IMR-90 (cell line): ENCODE data around the gene DNPH1. TPM values are rescaled to one million over a fixed set of nuclear protein-coding genes. Genes with fewer than 3 reads are reported as not detected.

Experiments
- ATAC-seq: fragments of 200-7000 bp; cut with Tn5 transposase; 2 replicates; pipeline ENCODE4 v1.9.1; 2020; ENCODE audit warnings: low read depth, mild to moderate bottlenecking, moderate library complexity
- BruUV-seq: library from RNA; stranded (reverse); fragments of 400-500 nt; replicated peaks from 2 replicates; lab custom pipeline; 2021; lab: Mats Ljungman, UMichigan
- CTCF ChIA-PET: fragments of 300-600 bp; formaldehyde crosslinking; extraction: SDS; loops from one replicate; lab custom pipeline; 2021; ENCODE audit warnings: antibody characterized with exemption; lab: Yijun Ruan, JAX
- POLR2A ChIA-PET: fragments of 300-600 bp; sonication (Branson Sonifier 250); formaldehyde crosslinking; loops from one replicate; lab custom pipeline; 2022; ENCODE audit warnings: antibody characterized with exemption; ENCODE audit not compliant: unreplicated experiment; lab: Charles Lee
- DNase-seq: peaks from one replicate; pipeline ENCODE4 v3.0.0; 2013
- H2AFZ ChIP-seq: replicated peaks from 2 replicates; pipeline ENCODE3; 2013; ENCODE audit warnings: low read length, mild to moderate bottlenecking; ENCODE audit not compliant: poor library complexity
- H2AK5ac ChIP-seq: 2 replicates; pipeline ENCODE4 v1.6.1; 2013; ENCODE audit warnings: low read depth, low read length, inconsistent platforms
- H2AK9ac ChIP-seq: replicated peaks from 2 replicates; pipeline ENCODE3; 2013; ENCODE audit warnings: mild to moderate bottlenecking, low read depth, low read length, moderate library complexity; ENCODE audit not compliant: poor library complexity
- H2BK120ac ChIP-seq: 2 replicates; pipeline ENCODE4 v1.6.1; 2013; ENCODE audit warnings: low read depth, low read length, inconsistent platforms
- H2BK15ac ChIP-seq: 3 replicates; pipeline ENCODE4 v1.6.1; 2013; ENCODE audit warnings: low read depth, low read length, inconsistent platforms
- H2BK20ac ChIP-seq: 2 replicates; pipeline ENCODE4 v1.6.1; 2013; ENCODE audit warnings: low read depth, mild to moderate bottlenecking, inconsistent platforms, low read length, moderate library complexity
- H2BK5ac ChIP-seq: 2 replicates; pipeline ENCODE4 v1.6.1; 2013; ENCODE audit warnings: mild to moderate bottlenecking, low read depth, low read length, inconsistent platforms; ENCODE audit not compliant: poor library complexity, severe bottlenecking
- H3K14ac ChIP-seq: replicated peaks from 2 replicates; pipeline ENCODE4 v1.6.1; 2013; ENCODE audit warnings: low read depth, low read length, inconsistent platforms
- H3K18ac ChIP-seq: 2 replicates; pipeline ENCODE4 v1.6.1; 2013; ENCODE audit warnings: low read depth, low read length, control low read depth
- H3K23ac ChIP-seq: 2 replicates; pipeline ENCODE4 v1.6.1; 2013; ENCODE audit warnings: low read depth, low read length, inconsistent platforms
- H3K27ac ChIP-seq: 2 replicates; pipeline ENCODE4 v1.5.1; 2013; ENCODE audit warnings: mild to moderate bottlenecking, control low read depth, low read length; ENCODE audit not compliant: insufficient read depth
- H3K27me3 ChIP-seq: 2 replicates; pipeline ENCODE4 v1.6.1; 2013; ENCODE audit warnings: low read length; ENCODE audit not compliant: control insufficient read depth, insufficient read depth
- H3K36me3 ChIP-seq: 2 replicates; pipeline ENCODE4 v1.6.1; 2013; ENCODE audit warnings: low read length, mixed read lengths; ENCODE audit not compliant: control insufficient read depth, insufficient read depth
- H3K4ac ChIP-seq: 2 replicates; pipeline ENCODE4 v1.6.1; 2013; ENCODE audit warnings: low read depth, low read length, inconsistent platforms
- H3K4me1 ChIP-seq: 2 replicates; pipeline ENCODE4 v1.6.1; 2013; ENCODE audit warnings: low read length, mixed read lengths; ENCODE audit not compliant: control insufficient read depth, insufficient read depth
- H3K4me2 ChIP-seq: 2 replicates; pipeline ENCODE4 v1.6.1; 2013; ENCODE audit warnings: low read depth, mild to moderate bottlenecking, control low read depth, low read length, moderate library complexity
- H3K4me3 ChIP-seq: 2 replicates; pipeline ENCODE4 v1.5.1; 2013; ENCODE audit warnings: low read depth, mild to moderate bottlenecking, control low read depth, low read length, moderate library complexity; ENCODE audit not compliant: insufficient read depth
- H3K56ac ChIP-seq: 2 replicates; pipeline ENCODE4 v1.6.1; 2013; ENCODE audit warnings: low read length, inconsistent platforms; ENCODE audit not compliant: insufficient read depth; ENCODE audit errors: extremely low read depth
- H3K79me1 ChIP-seq, 2 experiments: 2 replicates each; pipeline ENCODE4 v1.6.1; 2013; ENCODE audit warnings: low read length in 2 of 2, inconsistent platforms in 1 of 2, low read depth in 1 of 2
- H3K9ac ChIP-seq: 2 replicates; pipeline ENCODE4 v1.6.1; 2013; ENCODE audit warnings: low read depth, low read length, control low read depth
- H3K9me1 ChIP-seq: 2 replicates; pipeline ENCODE4 v1.6.1; 2013; ENCODE audit warnings: low read length, inconsistent platforms; ENCODE audit not compliant: insufficient read depth
- H3K9me3 ChIP-seq: 2 replicates; pipeline ENCODE4 v1.6.1; 2013; ENCODE audit warnings: low read length; ENCODE audit not compliant: control insufficient read depth, insufficient read depth
- H4K20me1 ChIP-seq: 2 replicates; pipeline ENCODE4 v1.6.1; 2013; ENCODE audit warnings: low read length, inconsistent platforms; ENCODE audit not compliant: insufficient read depth
- H4K5ac ChIP-seq: 2 replicates; pipeline ENCODE4 v1.6.1; 2013; ENCODE audit warnings: mild to moderate bottlenecking, low read depth, low read length, control low read depth
- H4K8ac ChIP-seq, 2 experiments: 2 replicates each; pipeline ENCODE4 v1.6.1; 2013; ENCODE audit warnings: low read depth in 2 of 2, low read length in 2 of 2, control low read depth in 1 of 2, inconsistent platforms in 1 of 2
- H4K91ac ChIP-seq: 2 replicates; pipeline ENCODE4 v1.6.1; 2013; ENCODE audit warnings: low read depth, low read length, inconsistent platforms; ENCODE audit not compliant: insufficient read depth
- CHD1 ChIP-seq: IDR thresholded peaks from 2 replicates; pipeline ENCODE4 v1.6.1; 2012; ENCODE audit warnings: low read depth, low read length, improper control_type of control experiment
- CTCF ChIP-seq: conservative IDR thresholded peaks from 2 replicates; pipeline ENCODE4 v1.5.1; 2012; ENCODE audit warnings: mild to moderate bottlenecking, low read depth, low read length, improper control_type of control experiment
- MAZ ChIP-seq: IDR thresholded peaks from 2 replicates; pipeline ENCODE4 v1.6.1; 2012; ENCODE audit warnings: low read depth, mild to moderate bottlenecking, low read length, improper control_type of control experiment, moderate library complexity, borderline replicate concordance
- USF2 ChIP-seq: fragments of 150-350 bp; IDR thresholded peaks from 2 replicates; pipeline ENCODE4 v1.6.1; 2017; ENCODE audit warnings: mild to moderate bottlenecking, antibody characterized with exemption, low read length, low read depth
- WGBS, 2 experiments: methylation state at CpG; one replicate each; pipeline versions ENCODE4 v1.1.5 to v1.1.7; 2013; ENCODE audit warnings: missing lambda C conversion rate in 2 of 2; ENCODE audit not compliant: insufficient read length in 1 of 2; ENCODE audit errors: extremely low coverage in 2 of 2; 5-methylcytosine and 5-hydroxymethylcytosine counted together
- dilution Hi-C: fragments of 300-500 bp; cut with HindIII; formaldehyde crosslinking; loops from one replicate; pipeline ENCODE4 v1.14.3; 2018; ENCODE audit warnings: low sequenced_read_pairs; ENCODE audit not compliant: unreplicated experiment
- in situ Hi-C: fragments of 300-500 bp; cut with MboI; formaldehyde crosslinking; loops from 3 replicates; pipeline ENCODE4 v1.14.3; 2019; ENCODE audit warnings: low sequenced_read_pairs, inconsistent platforms, mixed read lengths
- intact Hi-C: fragments of 100-400 bp; cut with micrococcal nuclease; formaldehyde crosslinking; loops from 2 replicates; pipeline ENCODE4 v1.10.0; 2022
- polyA plus RNA-seq, 3 experiments: library from polyadenylated mRNA; depleted of rRNA; stranded (reverse); fragments of >200 nt; gene quantifications; 2 replicates each; pipeline ENCODE4 v1.2.3, GENCODE V29; 2012; ENCODE audit warnings: low replicate concordance in 1 of 3
- total RNA-seq: library from RNA; depleted of rRNA; stranded (reverse); fragments of >200 nt; gene quantifications from 2 replicates; pipeline ENCODE4 v1.2.3, GENCODE V29; 2012

Gene DNPH1
- total and polyA plus RNA-seq, 2 of the 4 experiments (the other 2 are of a cell fraction) = 19.0 to 47.8 TPM

GRCh38 chr6:43216200-43216599 lies 13.1 kb downstream of the DNPH1 start:
- no peak overlapping the region for H2BK15ac ChIP-seq
- ChIA-PET POLR2A (no interaction called here), CTCF (interaction anchor here (1.1 kb wide), 1 partner anchor 13 kb away, joined by 4 read pairs; the partner anchor contains the start of gene DNPH1)
- H3K18ac ChIP-seq = no peak overlapping the region
- H3K4me3 ChIP-seq = no peak overlapping the region
- no peak overlapping the region for H3K56ac ChIP-seq
- H2AK5ac ChIP-seq = no peak overlapping the region
- in situ Hi-C loops = no loop called here
- intact Hi-C loops = no loop called here
- DNase-seq = no peak
- H3K27me3 ChIP-seq = no peaks in the 10 kb centered on the region
- H2BK120ac ChIP-seq = no peak overlapping the region
- no peak overlapping the region for H3K14ac ChIP-seq
- H3K27ac ChIP-seq = no peak overlapping the region
- H3K4me2 ChIP-seq = no peak overlapping the region
- BruUV-seq = no TSS peak
- H2AK9ac ChIP-seq = peak overlapping the region; percentile 37
- no peak overlapping the region for H4K8ac ChIP-seq
- no peak overlapping the region for H4K91ac ChIP-seq
- dilution Hi-C loops = no loop called here
- no peak overlapping the region for H2BK5ac ChIP-seq
- H4K5ac ChIP-seq = no peak overlapping the region
- no peak overlapping the region for H2AFZ ChIP-seq
- no peak overlapping the region for H2BK20ac ChIP-seq
- H3K9me1 ChIP-seq = no peaks in the 10 kb centered on the region; the same call in 1 of the 2 replicates
- no peaks in the 10 kb centered on the region for H4K20me1 ChIP-seq
- no peak for TF ChIP-seq USF2
- TF ChIP-seq MAZ = no peak
- TF ChIP-seq CHD1 = no peak
- no peak for TF ChIP-seq CTCF
- peaks cover 45% of the 10 kb centered on the region for H3K36me3 ChIP-seq
- no peaks in the 10 kb centered on the region for H3K4me1 ChIP-seq
- no peak overlapping the region for H3K23ac ChIP-seq
- no peak overlapping the region for H3K9ac ChIP-seq
- no peaks in the 10 kb centered on the region for H3K9me3 ChIP-seq
- WGBS, 2 experiments = 95% methylated on average over 4 of the region's 12 CpGs; no CpG with 5 or more reads in 1 of the 2 experiments
- H3K4ac ChIP-seq = no peak overlapping the region
- ATAC-seq = no peak
- H3K79me1 ChIP-seq = no peaks in the 10 kb centered on the region
